NCI-H2107 treated with DMSO at 0.1 percent for 48 hours (cell line): ENCODE measurements around the gene DCAF11.

ENCODE experiments used
- DNase-seq: peaks from one replicate; lab custom pipeline; 2025; ENCODE audit not compliant: unreplicated experiment; lab: John Stamatoyannopoulos, UW

DCAF11 gene

GRCh38 chr14:24116128-24116814 lies 1.7 kb downstream of the DCAF11 start:
- no peak for DNase-seq

DNA sequence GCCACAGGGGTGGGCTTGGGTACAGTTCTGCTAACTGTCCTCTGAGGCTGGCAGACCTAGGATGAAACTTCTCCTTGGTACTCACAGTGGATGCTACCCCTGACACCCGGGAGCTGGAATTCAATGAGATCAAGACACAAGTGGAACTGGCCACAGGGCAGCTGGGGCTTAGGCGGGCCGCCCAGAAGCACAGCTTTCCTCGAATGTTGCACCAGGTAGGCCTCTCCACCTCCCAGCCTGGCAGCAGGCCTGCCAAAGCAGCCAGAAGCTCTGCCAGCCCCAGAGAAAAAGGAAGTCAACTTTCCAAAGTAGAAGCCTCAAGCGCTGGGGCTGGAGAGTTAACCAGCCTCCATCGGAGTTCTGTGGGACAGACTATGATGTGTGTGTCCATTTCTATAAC lies 2.6 kb downstream of the DCAF11 start:
- no peak for DNase-seq

DNA sequence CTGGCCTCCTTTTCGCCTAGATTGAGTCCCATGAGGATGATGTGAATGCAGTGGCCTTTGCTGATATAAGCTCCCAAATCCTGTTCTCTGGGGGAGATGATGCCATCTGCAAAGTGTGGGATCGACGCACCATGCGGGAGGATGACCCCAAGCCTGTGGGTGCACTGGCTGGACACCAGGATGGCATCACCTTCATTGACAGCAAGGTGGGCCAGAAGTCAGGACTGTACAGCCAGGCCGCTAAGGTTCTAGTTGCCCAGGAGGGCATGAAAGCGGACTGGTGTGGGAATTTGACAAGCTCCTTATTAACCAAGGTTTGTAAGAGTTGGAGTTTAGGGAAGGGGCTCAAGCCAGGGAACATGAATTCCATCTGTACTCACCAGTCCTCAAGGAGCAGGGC lies 5.1 kb downstream of the DCAF11 start:
- DNase-seq: no peak

DNA sequence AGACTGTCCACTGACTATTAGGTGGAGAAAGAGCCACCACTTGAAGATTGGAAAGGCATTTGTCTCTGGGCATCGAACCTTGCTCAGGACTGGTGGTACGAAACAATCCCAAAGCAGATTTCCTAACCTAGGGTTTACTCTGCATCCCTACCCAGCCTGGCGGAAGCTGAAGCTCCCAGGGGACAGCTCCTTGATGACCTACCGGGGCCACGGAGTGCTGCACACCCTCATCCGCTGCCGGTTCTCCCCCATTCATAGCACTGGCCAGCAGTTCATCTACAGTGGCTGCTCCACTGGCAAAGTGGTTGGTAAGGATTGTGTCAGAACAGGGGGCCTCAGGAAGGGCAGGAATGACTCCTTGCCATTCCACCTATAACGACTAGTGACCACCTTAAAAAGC lies 6.6 kb downstream of the DCAF11 start:
- no peak for DNase-seq

- no peak for DNase-seq
Observed at GRCh38 chr14:24122416-24122815, 7.8 kb downstream of the DCAF11 start.

GRCh38 chr14:24122898-24123297 lies 8.3 kb downstream of the DCAF11 start:
- no peak for DNase-seq

GRCh38 chr14:24123424-24124417 lies 9.1 kb downstream of the DCAF11 start:
- DNase-seq: no peak

- DNase-seq: no peak
Observed at GRCh38 chr14:24126939-24127338, 12.4 kb downstream of the DCAF11 start.

- DNase-seq: no peak
Observed at GRCh38 chr14:24127673-24128072, 13.1 kb downstream of the DCAF11 start.

GRCh38 chr14:24129410-24129998 lies 14.9 kb downstream of the DCAF11 start:
- no peak for DNase-seq

DNA sequence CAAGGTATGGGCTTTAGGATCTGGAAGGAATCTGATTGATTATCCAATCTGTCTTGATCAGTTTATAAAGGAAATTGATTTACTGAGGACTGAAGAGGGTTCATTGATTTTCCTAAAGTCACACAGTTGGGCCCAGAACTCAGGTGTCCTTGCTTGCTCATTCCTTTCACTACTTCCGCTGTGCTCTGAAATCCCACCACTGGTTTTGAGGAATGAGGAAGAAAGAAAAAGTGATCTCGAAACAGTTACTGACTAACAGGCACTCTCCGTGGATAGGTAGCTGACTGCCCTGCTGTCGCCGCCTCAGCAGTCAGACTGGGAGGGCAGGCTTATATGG lies 15.8 kb downstream of the DCAF11 start, which contains the start of gene FITM1:
FITM1 (plus strand) TSS at position 280 of the 337 bp plus-strand sequence. CDS start 905 bp downstream, outside the sequence.
- DNase-seq: no peak

DNA sequence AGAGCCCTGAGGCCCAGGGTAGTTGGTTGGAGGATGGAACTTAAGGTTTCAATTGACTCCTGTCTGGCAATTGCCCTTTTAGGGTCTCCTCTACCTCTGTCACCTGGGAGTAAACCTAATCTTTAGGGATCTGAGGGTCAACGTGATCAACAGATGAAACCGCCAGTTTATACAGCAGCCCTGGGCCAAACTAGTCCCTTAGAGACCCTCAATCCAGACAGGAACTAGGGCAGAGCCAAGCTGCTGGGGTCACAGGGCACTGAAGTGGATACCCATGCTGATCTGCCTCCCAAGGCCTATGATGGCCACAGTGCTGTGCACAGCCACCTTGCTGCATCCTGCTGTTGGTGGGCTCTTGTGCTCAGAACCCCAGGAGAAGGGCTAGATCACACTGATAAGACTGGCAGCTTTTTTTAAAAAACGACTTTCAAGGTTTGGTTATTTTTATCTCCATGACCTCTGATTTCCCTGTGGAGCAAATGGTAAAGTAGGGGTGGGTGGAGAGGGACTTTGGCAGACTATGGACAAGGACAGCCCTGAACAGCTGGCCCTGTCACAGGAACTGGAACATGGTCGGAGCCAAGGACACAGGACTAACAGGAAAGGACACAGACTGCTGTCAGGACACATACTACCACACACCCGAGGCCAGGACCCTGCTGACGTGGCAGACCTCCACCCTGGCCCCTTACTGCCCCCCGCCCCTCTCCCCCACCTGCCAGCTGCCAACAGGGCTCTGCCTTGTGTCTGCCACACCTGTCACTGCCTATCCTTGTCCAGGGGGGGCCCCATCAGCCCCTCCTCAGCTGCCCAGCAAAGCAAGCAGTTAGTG lies 16.4 kb downstream of the DCAF11 start:
- no peak for DNase-seq

DNA sequence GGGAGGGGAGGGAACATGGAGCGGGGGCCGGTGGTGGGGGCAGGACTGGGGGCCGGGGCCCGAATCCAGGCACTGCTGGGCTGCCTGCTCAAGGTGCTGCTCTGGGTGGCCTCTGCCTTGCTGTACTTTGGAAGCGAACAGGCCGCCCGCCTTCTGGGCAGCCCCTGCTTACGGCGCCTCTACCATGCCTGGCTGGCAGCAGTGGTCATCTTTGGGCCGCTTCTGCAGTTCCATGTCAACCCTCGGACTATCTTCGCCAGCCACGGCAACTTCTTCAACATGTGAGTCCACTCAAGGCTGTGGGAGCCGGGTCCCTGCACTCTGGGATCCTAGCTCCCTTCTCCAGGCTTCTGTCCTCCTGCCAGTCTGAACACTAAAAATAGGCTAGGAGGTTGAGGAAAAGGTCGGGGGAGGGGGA lies 17.0 kb downstream of the DCAF11 start:
- no peak for DNase-seq

DNA sequence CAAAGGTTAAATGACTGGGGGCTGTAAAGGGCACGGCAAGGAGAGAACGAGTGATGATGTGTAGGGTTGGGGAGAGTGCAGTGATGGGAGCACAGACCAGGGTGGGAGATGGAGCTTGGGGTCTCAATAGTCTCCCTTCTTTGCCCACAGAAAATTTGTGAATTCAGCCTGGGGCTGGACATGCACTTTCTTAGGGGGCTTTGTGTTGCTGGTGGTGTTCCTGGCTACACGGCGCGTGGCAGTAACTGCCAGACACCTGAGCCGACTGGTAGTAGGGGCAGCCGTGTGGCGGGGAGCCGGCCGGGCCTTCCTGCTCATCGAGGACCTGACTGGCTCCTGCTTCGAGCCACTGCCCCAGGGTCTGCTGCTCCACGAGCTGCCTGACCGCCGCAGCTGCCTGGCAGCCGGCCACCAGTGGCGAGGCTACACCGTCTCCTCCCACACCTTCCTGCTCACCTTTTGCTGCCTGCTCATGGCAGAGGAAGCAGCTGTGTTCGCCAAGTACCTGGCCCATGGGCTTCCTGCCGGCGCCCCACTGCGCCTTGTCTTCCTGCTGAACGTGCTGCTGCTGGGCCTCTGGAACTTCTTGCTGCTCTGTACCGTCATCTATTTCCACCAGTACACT lies 17.6 kb downstream of the DCAF11 start:
- DNase-seq: peak; percentile 68

- DNase-seq: no peak
Observed at GRCh38 chr14:24132976-24133375, 18.4 kb downstream of the DCAF11 start.

GRCh38 chr14:24133735-24134134 lies 19.2 kb downstream of the DCAF11 start:
- DNase-seq: no peak

- DNase-seq: no peak
Observed at GRCh38 chr14:24135584-24135833, 20.9 kb downstream of the DCAF11 start.

- peak; percentile 87 for DNase-seq
Observed at GRCh38 chr14:24135834-24136683, 21.5 kb downstream of the DCAF11 start, which contains the start of gene PSME1. Gene PSME1 (plus strand): TSS chr14:24136194. CDS start chr14:24136263, 69 bp downstream.

DNA sequence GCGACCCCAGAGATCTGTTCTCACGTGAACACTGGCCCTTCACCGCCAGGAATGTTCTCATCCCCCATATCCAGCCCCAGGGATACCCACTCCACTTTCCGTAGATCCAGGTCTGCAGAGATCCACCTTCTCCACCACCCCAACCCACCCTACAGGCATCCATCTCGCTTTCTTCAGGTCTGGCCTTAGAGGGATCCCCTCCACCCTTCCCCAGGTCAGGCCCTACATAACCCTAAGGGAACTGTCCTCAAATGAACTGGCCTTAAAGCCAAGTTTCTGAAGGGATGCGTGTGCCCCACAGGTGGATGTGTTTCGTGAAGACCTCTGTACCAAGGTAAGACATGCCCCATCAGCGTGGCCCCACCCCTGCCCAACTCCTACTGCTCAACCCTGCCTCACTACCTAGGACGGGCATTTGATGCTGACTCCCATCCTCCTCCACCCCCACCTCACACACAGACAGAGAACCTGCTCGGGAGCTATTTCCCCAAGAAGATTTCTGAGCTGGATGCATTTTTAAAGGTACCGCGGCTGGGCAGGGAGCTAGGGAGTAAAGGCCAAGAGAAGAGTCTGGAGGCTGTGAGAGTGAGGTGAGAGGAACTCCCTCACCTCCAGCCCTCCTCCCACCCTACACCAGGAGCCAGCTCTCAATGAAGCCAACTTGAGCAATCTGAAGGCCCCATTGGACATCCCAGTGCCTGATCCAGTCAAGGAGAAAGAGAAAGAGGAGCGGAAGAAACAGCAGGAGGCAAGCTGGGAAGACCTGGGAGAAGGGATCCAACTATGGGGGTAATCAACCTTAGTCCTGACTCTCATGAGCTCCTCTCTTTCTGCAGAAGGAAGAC lies 22.3 kb downstream of the DCAF11 start:
- no peak for DNase-seq
